Measurements from ENCODE around the gene SLCO2A1.

The SLCO2A1 gene

GRCh38 chr3:133928903-133929607 is 100.7 kb downstream of the SLCO2A1 start:
- H3K27me3 ChIP-seq (ENCODE audit: insufficient read depth, low read depth): no peaks in the 10 kb centered on the region
- H3K27ac ChIP-seq: no peak overlapping the region
- H3K4me2 ChIP-seq: no peak overlapping the region
- no peak overlapping the region for H3K4me3 ChIP-seq (IDR thresholded peaks at IDR 0.05; ENCODE audit: insufficient read depth, low read depth, low read length)
- H2AFZ ChIP-seq (ENCODE audit: low read depth): no peak overlapping the region
- peaks cover 5% of the 10 kb centered on the region for H3K4me1 ChIP-seq (ENCODE audit: low read depth, poor library complexity, severe bottlenecking)
- no peak overlapping the region for H3K9ac ChIP-seq
- H3K36me3 ChIP-seq (ENCODE audit: insufficient read depth): no peaks in the 10 kb centered on the region
- TF ChIP-seq CTCF (conservative IDR thresholded peaks at IDR 0.05; ENCODE audit: low read depth, low read length): no peak
- H3K79me2 ChIP-seq (ENCODE audit: insufficient read depth, low read depth): no peaks in the 10 kb centered on the region
- no peaks in the 10 kb centered on the region for H4K20me1 ChIP-seq (ENCODE audit: insufficient read depth)

GRCh38 chr3:133928136-133928893 is 101.4 kb downstream of the SLCO2A1 start:
- peaks cover 5% of the 10 kb centered on the region for H3K4me1 ChIP-seq (ENCODE audit: low read depth, poor library complexity, severe bottlenecking)
- H3K4me3 ChIP-seq (IDR thresholded peaks at IDR 0.05; ENCODE audit: insufficient read depth, low read depth, low read length): no peak overlapping the region
- H3K4me2 ChIP-seq: peak overlapping the region; percentile 53; the same call in 1 of the 2 replicates
- no peaks in the 10 kb centered on the region for H3K36me3 ChIP-seq (ENCODE audit: insufficient read depth)
- H2AFZ ChIP-seq (ENCODE audit: low read depth): peak overlapping the region; percentile 81; the same call in 1 of the 2 replicates
- H3K79me2 ChIP-seq (ENCODE audit: insufficient read depth, low read depth): no peaks in the 10 kb centered on the region
- no peak overlapping the region for H3K27ac ChIP-seq
- H4K20me1 ChIP-seq (ENCODE audit: insufficient read depth): no peaks in the 10 kb centered on the region
- TF ChIP-seq CTCF (conservative IDR thresholded peaks at IDR 0.05; ENCODE audit: low read depth, low read length): no peak
- H3K27me3 ChIP-seq (ENCODE audit: insufficient read depth, low read depth): no peaks in the 10 kb centered on the region
- no peak overlapping the region for H3K9ac ChIP-seq

GRCh38 chr3:133927540-133928066 is 102.1 kb downstream of the SLCO2A1 start:
- Histone ChIP-seq H3K36me3 (ENCODE audit: insufficient read depth) (no peaks in the 10 kb centered on the region), H3K79me2 (ENCODE audit: insufficient read depth, low read depth) (no peaks in the 10 kb centered on the region), H2AFZ (ENCODE audit: low read depth) (peak overlapping the region; percentile 81), H3K4me2 (peak overlapping the region; percentile 53; the same call in 1 of the 2 replicates), H4K20me1 (ENCODE audit: insufficient read depth) (no peaks in the 10 kb centered on the region), H3K4me3 (IDR thresholded peaks at IDR 0.05; ENCODE audit: insufficient read depth, low read depth, low read length) (peak overlapping the region; percentile 61), H3K9ac (no peak overlapping the region), H3K27ac (no peak overlapping the region), H3K27me3 (ENCODE audit: insufficient read depth, low read depth) (no peaks in the 10 kb centered on the region), H3K4me1 (ENCODE audit: low read depth, poor library complexity, severe bottlenecking) (peaks cover 6% of the 10 kb centered on the region)
- peak; percentile 81 for TF ChIP-seq CTCF (conservative IDR thresholded peaks at IDR 0.05; ENCODE audit: low read depth, low read length)

GRCh38 chr3:133926736-133927539 is 102.8 kb downstream of the SLCO2A1 start:
- TF ChIP-seq CTCF (conservative IDR thresholded peaks at IDR 0.05; ENCODE audit: low read depth, low read length): no peak
- H2AFZ ChIP-seq (ENCODE audit: low read depth): peak overlapping the region; percentile 81
- no peaks in the 10 kb centered on the region for H3K79me2 ChIP-seq (ENCODE audit: insufficient read depth, low read depth)
- H3K4me2 ChIP-seq: peak overlapping the region; percentile 43; the same call in 1 of the 2 replicates
- peaks cover 11% of the 10 kb centered on the region for H3K4me1 ChIP-seq (ENCODE audit: low read depth, poor library complexity, severe bottlenecking)
- H4K20me1 ChIP-seq (ENCODE audit: insufficient read depth): no peaks in the 10 kb centered on the region
- H3K9ac ChIP-seq: no peak overlapping the region
- no peaks in the 10 kb centered on the region for H3K36me3 ChIP-seq (ENCODE audit: insufficient read depth)
- H3K4me3 ChIP-seq (IDR thresholded peaks at IDR 0.05; ENCODE audit: insufficient read depth, low read depth, low read length): peak overlapping the region; percentile 61
- H3K27ac ChIP-seq: no peak overlapping the region
- no peaks in the 10 kb centered on the region for H3K27me3 ChIP-seq (ENCODE audit: insufficient read depth, low read depth)

Data from KMS-11 (cell line).